Measurements from ENCODE around the gene TPD52L1.
"Not testable (repeated sequence)": the region's sequence is repeated elsewhere in the genome, so short reads cannot be mapped to it uniquely, and the experiment has no call there.

Gene TPD52L1

GRCh38 chr6:125142618-125143017 is 11.0 kb upstream of the TPD52L1 start:
- DNase-seq (ENCODE audit: low read depth): no peak

- DNase-seq (ENCODE audit: low read depth): no peak
These were observed 8.8 kb upstream of the TPD52L1 start for GRCh38 chr6:125144822-125145221.

GRCh38 chr6:125149256-125150144 is 4.1 kb upstream of the TPD52L1 start:
- no peak for DNase-seq (ENCODE audit: low read depth)

- no peak for DNase-seq (ENCODE audit: low read depth)
These were observed 1.9 kb upstream of the TPD52L1 start for GRCh38 chr6:125151700-125152099.

GRCh38 chr6:125154118-125154760 is 666 bp downstream of the TPD52L1 start:
- DNase-seq (ENCODE audit: low read depth): no peak

GRCh38 chr6:125154761-125155135 is 1.2 kb downstream of the TPD52L1 start:
- DNase-seq (ENCODE audit: low read depth): no peak

GRCh38 chr6:125155344-125155743 is 1.8 kb downstream of the TPD52L1 start:
- no peak for DNase-seq (ENCODE audit: low read depth)

- DNase-seq (ENCODE audit: low read depth): no peak
These were observed 2.9 kb downstream of the TPD52L1 start for GRCh38 chr6:125156496-125156895.

GRCh38 chr6:125157280-125157679 is 3.7 kb downstream of the TPD52L1 start:
- no peak for DNase-seq (ENCODE audit: low read depth)

GRCh38 chr6:125157725-125158124 is 4.2 kb downstream of the TPD52L1 start:
- no peak for DNase-seq (ENCODE audit: low read depth)

- not testable (repeated sequence) for DNase-seq (ENCODE audit: low read depth)
These were observed 9.8 kb downstream of the TPD52L1 start for GRCh38 chr6:125163339-125163738.

- no peak for DNase-seq (ENCODE audit: low read depth)
These were observed 10.2 kb downstream of the TPD52L1 start for GRCh38 chr6:125163811-125164210.

- no peak for DNase-seq (ENCODE audit: low read depth)
These were observed 11.1 kb downstream of the TPD52L1 start for GRCh38 chr6:125164696-125165095.

- no peak for DNase-seq (ENCODE audit: low read depth)
These were observed 11.7 kb downstream of the TPD52L1 start for GRCh38 chr6:125165256-125165655.

GRCh38 chr6:125165776-125166175 is 12.2 kb downstream of the TPD52L1 start:
- DNase-seq (ENCODE audit: low read depth): no peak

GRCh38 chr6:125166711-125167110 is 13.1 kb downstream of the TPD52L1 start:
- no peak for DNase-seq (ENCODE audit: low read depth)

GRCh38 chr6:125167579-125167978 is 14.0 kb downstream of the TPD52L1 start:
- no peak for DNase-seq (ENCODE audit: low read depth)

- DNase-seq (ENCODE audit: low read depth): no peak
These were observed 15.5 kb downstream of the TPD52L1 start for GRCh38 chr6:125169058-125169457.

- DNase-seq (ENCODE audit: low read depth): no peak
These were observed 15.9 kb downstream of the TPD52L1 start for GRCh38 chr6:125169522-125169921.

GRCh38 chr6:125170376-125170775 is 16.8 kb downstream of the TPD52L1 start:
- no peak for DNase-seq (ENCODE audit: low read depth)

GRCh38 chr6:125173341-125174095 is 19.9 kb downstream of the TPD52L1 start:
- no peak for DNase-seq (ENCODE audit: low read depth)

GRCh38 chr6:125174626-125175025 is 21.1 kb downstream of the TPD52L1 start:
- no peak for DNase-seq (ENCODE audit: low read depth)

Measured in stimulated activated CD8-positive, alpha-beta memory T cell treated with anti-CD3 and anti-CD28 coated beads, Interleukin-12 subunit alpha, Interleukin-12 subunit beta, amount 100 ng/mL, for 1 hour (primary cell).